Activated naive CD8-positive, alpha-beta T cell (primary cell): Measurements from ENCODE around the gene PRC1.

Experiments
- H3K27ac Mint-ChIP-seq: one replicate; pipeline ENCODE4 v1.8.0; 2021; ENCODE audit warnings: mixed read lengths
- H3K27me3 Mint-ChIP-seq: one replicate; pipeline ENCODE4 v1.8.0; 2021; ENCODE audit warnings: mixed read lengths
- H3K36me3 Mint-ChIP-seq: one replicate; pipeline ENCODE4 v1.8.0; 2021; ENCODE audit warnings: mixed read lengths
- H3K4me1 Mint-ChIP-seq: one replicate; pipeline ENCODE4 v1.8.0; 2021; ENCODE audit warnings: low read depth, mixed read lengths
- H3K4me3 Mint-ChIP-seq: one replicate; pipeline ENCODE4 v1.8.0; 2021; ENCODE audit warnings: mild to moderate bottlenecking, mixed read lengths
- H3K9me3 Mint-ChIP-seq: one replicate; pipeline ENCODE4 v1.8.0; 2021; ENCODE audit warnings: low read depth, mixed read lengths

PRC1 gene

GRCh38 chr15:90921887-90922286 is 72.4 kb downstream of the PRC1 start:
- no peak overlapping the region for H3K27ac Mint-ChIP-seq
- no peaks in the 10 kb centered on the region for H3K27me3 Mint-ChIP-seq
- peaks cover 5% of the 10 kb centered on the region for H3K36me3 Mint-ChIP-seq
- no peaks in the 10 kb centered on the region for H3K9me3 Mint-ChIP-seq
- H3K4me3 Mint-ChIP-seq: no peak overlapping the region
- H3K4me1 Mint-ChIP-seq: peaks cover 2% of the 10 kb centered on the region

- H3K9me3 Mint-ChIP-seq: no peaks in the 10 kb centered on the region
- H3K36me3 Mint-ChIP-seq: peaks cover 5% of the 10 kb centered on the region
- H3K27ac Mint-ChIP-seq: no peak overlapping the region
- H3K27me3 Mint-ChIP-seq: no peaks in the 10 kb centered on the region
- no peaks in the 10 kb centered on the region for H3K4me1 Mint-ChIP-seq
- H3K4me3 Mint-ChIP-seq: no peak overlapping the region
Observed at GRCh38 chr15:90918835-90919234, 75.5 kb downstream of the PRC1 start.

- no peaks in the 10 kb centered on the region for H3K9me3 Mint-ChIP-seq
- H3K27ac Mint-ChIP-seq: no peak overlapping the region
- no peaks in the 10 kb centered on the region for H3K4me1 Mint-ChIP-seq
- H3K27me3 Mint-ChIP-seq: no peaks in the 10 kb centered on the region
- H3K36me3 Mint-ChIP-seq: peaks cover 5% of the 10 kb centered on the region
- no peak overlapping the region for H3K4me3 Mint-ChIP-seq
Observed at GRCh38 chr15:90918034-90918788, 76.1 kb downstream of the PRC1 start.

- Mint-ChIP-seq H3K27me3 (no peaks in the 10 kb centered on the region), H3K9me3 (no peaks in the 10 kb centered on the region), H3K27ac (no peak overlapping the region), H3K36me3 (peaks cover 5% of the 10 kb centered on the region), H3K4me1 (no peaks in the 10 kb centered on the region), H3K4me3 (no peak overlapping the region)
Observed at GRCh38 chr15:90917569-90917968, 76.8 kb downstream of the PRC1 start.

- no peaks in the 10 kb centered on the region for H3K4me1 Mint-ChIP-seq
- H3K4me3 Mint-ChIP-seq: no peak overlapping the region
- no peaks in the 10 kb centered on the region for H3K27me3 Mint-ChIP-seq
- no peaks in the 10 kb centered on the region for H3K9me3 Mint-ChIP-seq
- no peaks in the 10 kb centered on the region for H3K36me3 Mint-ChIP-seq
- peak overlapping the region; percentile 17 for H3K27ac Mint-ChIP-seq
Observed at GRCh38 chr15:90916461-90916860, 77.9 kb downstream of the PRC1 start.
